SJSA1 (cell line): Measurements from ENCODE around the gene TUBGCP3. TPM values are rescaled to one million over a fixed set of nuclear protein-coding genes. Genes with fewer than 3 reads are reported as not detected.
"Not testable (repeated sequence)": the region's sequence is repeated elsewhere in the genome, so short reads cannot be mapped to it uniquely, and the experiment has no call there.

ENCODE experiments used
- DNase-seq, 2 experiments: peaks; one replicate each; pipeline ENCODE4 v3.0.0-alpha.2; 2015 to 2020; ENCODE audit warnings: low spot score in 2 of 2, low read depth in 1 of 2
- H3K27ac ChIP-seq: fragments of 250-450 bp; sonication (Bioruptor Pico); 2 replicates; pipeline ENCODE4 v1.5.1; 2020; ENCODE audit warnings: mild to moderate bottlenecking, moderate library complexity
- H3K27me3 ChIP-seq: fragments of 250-450 bp; sonication (Bioruptor Pico); replicated peaks from 2 replicates; pipeline ENCODE4 v1.5.1; 2020; ENCODE audit warnings: mild to moderate bottlenecking, moderate library complexity
- H3K36me3 ChIP-seq: fragments of 250-450 bp; sonication (Bioruptor Pico); 2 replicates; pipeline ENCODE4 v1.5.1; 2020; ENCODE audit warnings: mild to moderate bottlenecking
- H3K4me1 ChIP-seq: fragments of 250-450 bp; sonication (Bioruptor Pico); replicated peaks from 2 replicates; pipeline ENCODE4 v1.6.1; 2021; ENCODE audit warnings: mild to moderate bottlenecking
- H3K4me3 ChIP-seq: fragments of 250-450 bp; sonication (Bioruptor Pico); 2 replicates; pipeline ENCODE4 v1.5.1; 2020; ENCODE audit warnings: mild to moderate bottlenecking
- H3K9me3 ChIP-seq: fragments of 250-450 bp; sonication (Bioruptor Pico); replicated peaks from 2 replicates; pipeline ENCODE4 v1.5.1; 2020; ENCODE audit warnings: mild to moderate bottlenecking
- total RNA-seq: library from RNA; depleted of rRNA; stranded (reverse); fragments of >200 nt; shearing (Covaris generic); gene quantifications from 2 replicates; pipeline ENCODE4 v1.2.3, GENCODE V29; 2014

TUBGCP3 gene
- total RNA-seq, 1 experiment from 2014 or later = 37.3 TPM

DNA sequence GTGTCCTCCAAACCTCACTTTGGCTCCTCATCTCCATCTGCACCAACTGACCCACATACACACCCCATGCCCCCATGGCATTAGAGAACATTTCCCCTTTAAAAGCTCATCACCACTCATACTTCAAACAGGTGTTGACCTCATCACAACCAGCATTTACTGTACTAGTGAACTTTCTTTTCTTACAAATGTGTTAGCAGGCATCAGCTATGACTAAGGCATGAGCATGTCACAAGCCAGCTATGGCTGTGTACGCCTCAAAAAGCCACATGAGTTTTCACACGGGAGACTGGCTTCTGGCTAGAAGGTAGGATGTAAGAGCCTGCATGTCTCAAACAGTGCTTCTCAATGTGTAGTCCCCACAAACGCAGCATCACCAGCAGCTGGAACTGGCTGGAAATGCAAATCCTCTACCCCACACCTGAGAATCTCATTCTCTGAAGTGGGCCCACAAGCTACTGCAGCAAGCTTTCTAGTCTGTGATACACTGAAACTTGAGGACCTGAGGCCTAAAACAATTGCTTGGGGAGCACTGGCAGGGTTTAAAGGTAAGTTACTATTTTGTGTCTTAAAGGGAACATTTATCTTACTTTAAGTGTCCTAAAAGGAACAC lies 66.8 kb downstream of the TUBGCP3 start:
- H3K27ac ChIP-seq = no peak overlapping the region
- peaks cover 10% of the 10 kb centered on the region for H3K4me1 ChIP-seq
- no peaks in the 10 kb centered on the region for H3K27me3 ChIP-seq
- no peak overlapping the region for H3K4me3 ChIP-seq
- H3K36me3 ChIP-seq = peaks cover 81% of the 10 kb centered on the region
- H3K9me3 ChIP-seq = no peaks in the 10 kb centered on the region
- DNase-seq = no peak

DNA sequence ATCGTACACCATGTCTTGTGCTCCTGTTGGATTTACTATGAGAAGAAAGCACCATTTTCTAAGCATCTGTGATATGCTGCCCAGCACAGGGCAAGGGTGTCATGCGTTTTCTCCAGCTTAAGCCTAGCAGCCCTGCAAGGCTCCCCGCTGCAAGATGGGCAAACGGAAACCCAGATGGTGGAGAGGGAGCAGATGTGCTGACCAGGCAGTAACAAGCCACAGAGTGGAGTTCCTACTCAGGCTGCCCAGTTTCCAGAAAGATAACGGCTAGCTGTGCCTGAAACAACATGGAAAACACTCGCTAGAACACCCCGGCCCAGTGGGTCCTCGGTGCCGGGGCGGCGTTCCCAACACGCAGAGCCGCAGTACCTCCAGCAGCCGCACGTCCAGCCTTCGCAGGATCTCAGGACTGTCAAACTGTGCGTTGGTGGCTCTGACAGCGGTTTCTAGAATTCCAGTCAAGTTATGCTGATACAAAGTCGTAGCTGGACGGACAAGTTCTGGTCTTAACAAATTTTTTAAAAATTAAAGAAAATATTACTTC lies 68.4 kb downstream of the TUBGCP3 start:
- no peak overlapping the region for H3K4me3 ChIP-seq
- no peaks in the 10 kb centered on the region for H3K9me3 ChIP-seq
- DNase-seq = no peak
- H3K36me3 ChIP-seq = peaks cover 73% of the 10 kb centered on the region
- H3K27ac ChIP-seq = no peak overlapping the region
- H3K27me3 ChIP-seq = no peaks in the 10 kb centered on the region
- H3K4me1 ChIP-seq = peaks cover 10% of the 10 kb centered on the region

DNA sequence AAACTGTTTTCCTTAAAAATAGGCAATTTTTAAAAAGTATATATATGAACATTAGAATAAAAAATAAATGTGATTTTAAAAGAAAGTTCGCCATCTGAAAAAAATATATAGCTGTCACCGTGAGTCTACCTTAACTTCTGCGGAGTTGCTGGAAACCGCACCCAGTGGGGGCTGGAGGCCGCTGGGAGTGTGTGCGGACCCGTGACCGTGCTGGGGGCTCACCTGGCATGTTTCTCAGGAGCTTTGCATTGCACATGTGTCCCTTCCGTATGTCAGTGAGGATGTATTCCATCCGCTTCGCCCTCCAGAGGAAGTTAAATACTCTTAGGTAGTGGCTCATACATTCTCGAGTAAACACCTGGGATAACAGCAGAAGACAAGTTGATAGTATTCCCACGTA lies 71.7 kb downstream of the TUBGCP3 start:
- peaks cover 59% of the 10 kb centered on the region for H3K36me3 ChIP-seq
- no peak for DNase-seq
- H3K9me3 ChIP-seq = no peaks in the 10 kb centered on the region
- no peaks in the 10 kb centered on the region for H3K27me3 ChIP-seq
- no peak overlapping the region for H3K27ac ChIP-seq
- H3K4me1 ChIP-seq = no peaks in the 10 kb centered on the region
- H3K4me3 ChIP-seq = no peak overlapping the region

DNA sequence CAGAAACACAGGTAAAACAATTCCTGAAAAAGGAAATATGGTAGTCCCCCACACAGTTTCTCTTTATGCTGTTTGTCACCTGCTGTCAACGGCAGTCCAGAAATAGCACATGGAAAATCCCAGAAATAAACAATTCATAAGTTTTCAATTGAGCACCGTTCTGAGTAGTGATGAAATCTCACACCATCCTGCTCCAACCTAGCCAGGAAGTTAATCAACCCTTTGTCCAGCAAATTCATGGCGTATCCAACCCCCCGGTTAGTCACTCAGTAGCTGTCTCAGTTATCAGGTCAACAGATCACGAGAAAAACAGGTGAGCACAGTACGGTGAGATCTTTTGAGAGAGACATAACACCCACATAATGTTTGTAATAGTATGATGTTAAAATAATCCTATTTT lies 74.2 kb downstream of the TUBGCP3 start:
- H3K4me1 ChIP-seq = no peaks in the 10 kb centered on the region
- H3K4me3 ChIP-seq = no peak overlapping the region
- no peak overlapping the region for H3K27ac ChIP-seq
- peaks cover 61% of the 10 kb centered on the region for H3K36me3 ChIP-seq
- no peaks in the 10 kb centered on the region for H3K27me3 ChIP-seq
- no peak for DNase-seq
- no peaks in the 10 kb centered on the region for H3K9me3 ChIP-seq

DNA sequence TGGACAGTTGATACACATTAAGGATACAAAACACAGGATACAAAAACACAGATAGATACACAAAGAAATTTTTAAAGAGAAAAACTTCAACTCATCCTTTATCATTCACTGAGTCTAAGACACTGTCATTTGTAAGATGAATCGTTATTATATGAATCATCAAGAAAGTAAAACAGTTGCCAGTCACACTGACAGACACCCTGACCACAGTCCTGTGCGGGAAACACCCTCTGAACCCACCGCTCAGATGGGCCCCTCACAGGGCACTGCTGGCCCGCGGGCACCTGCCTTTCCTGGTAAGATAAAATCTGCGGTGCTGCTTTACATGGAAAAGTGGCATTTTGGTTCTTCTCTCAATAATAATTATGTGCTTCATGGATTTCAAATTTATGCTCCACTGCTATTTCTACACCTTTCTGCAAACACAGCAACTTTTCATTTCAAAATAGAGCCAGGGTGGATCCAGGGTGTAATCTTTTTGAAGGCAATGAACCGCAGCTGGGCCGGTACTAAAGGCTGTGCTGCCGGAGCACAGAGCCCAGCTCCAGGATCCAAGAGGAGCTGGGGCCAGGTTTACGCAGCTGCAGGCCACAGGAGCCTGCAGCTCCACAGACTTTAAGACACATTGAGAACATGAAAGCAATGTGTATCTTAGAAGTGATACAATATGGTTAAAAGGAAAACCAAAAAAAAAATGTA lies 76.8 kb downstream of the TUBGCP3 start:
- H3K27me3 ChIP-seq = no peaks in the 10 kb centered on the region
- no peak for DNase-seq

DNA sequence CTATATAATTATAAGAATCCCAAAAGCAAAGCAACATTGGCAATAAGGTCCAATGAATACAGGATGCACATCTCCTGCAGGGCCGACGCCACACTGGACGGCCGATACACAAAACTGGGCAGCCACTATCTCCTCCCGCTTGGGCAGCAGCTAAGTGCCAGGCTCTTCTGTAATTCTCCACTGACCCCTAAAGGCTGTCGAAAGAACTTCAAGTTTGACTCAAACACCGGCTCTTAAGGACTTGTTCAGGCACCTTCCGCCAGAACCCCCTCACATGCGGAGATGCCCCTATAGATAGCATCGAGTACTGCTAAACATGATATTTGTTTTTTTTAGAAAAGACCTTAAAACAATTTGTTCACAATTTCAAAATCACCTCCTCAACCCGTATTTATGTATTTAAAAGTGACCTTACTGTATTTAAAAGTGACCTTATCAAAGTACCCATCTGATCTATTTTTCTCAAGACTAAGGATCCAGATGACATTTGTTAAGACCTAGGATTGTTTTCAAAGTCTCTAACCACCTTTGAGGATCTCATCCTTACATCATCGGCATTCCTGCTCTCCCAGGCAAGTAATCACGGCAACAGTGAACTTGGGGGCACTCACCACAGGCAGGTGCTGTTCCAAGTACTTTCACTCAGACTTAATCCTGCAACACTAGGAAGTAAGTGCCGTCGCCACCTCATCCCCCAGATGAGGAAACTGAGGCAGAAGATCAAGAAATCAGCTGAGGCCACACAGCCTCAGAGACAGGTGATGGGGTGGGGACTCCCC lies 77.8 kb downstream of the TUBGCP3 start:
- peak; percentile 37 to 59 for DNase-seq
- no peaks in the 10 kb centered on the region for H3K4me1 ChIP-seq
- H3K27ac ChIP-seq = no peak overlapping the region
- H3K9me3 ChIP-seq = no peaks in the 10 kb centered on the region
- H3K27me3 ChIP-seq = no peaks in the 10 kb centered on the region
- H3K36me3 ChIP-seq = peaks cover 64% of the 10 kb centered on the region
- H3K4me3 ChIP-seq = no peak overlapping the region

More for the DNA sequence above, 76.8 kb downstream of the TUBGCP3 start:
- Histone ChIP-seq H3K4me3 (no peak overlapping the region), H3K4me1 (no peaks in the 10 kb centered on the region), H3K36me3 (peaks cover 59% of the 10 kb centered on the region), H3K9me3 (no peaks in the 10 kb centered on the region), H3K27ac (no peak overlapping the region)

DNA sequence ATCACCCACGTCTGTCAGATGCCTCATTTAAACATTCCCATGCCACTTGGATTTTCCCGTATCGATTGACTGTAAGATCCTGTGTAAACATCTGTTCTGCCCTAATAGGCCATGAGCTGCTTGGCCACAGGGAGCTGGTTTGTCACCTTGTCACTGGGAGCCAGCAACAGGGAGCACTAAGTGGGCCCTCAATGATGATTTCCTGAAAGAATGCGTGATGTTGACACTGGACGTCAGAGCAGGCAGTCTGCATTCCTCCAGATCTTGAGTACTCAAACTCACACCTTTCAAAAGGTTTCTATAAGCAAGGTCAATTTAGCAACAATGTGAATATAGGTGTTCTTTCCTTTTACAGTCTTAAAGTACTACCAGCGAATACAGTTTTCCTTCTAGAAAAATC lies 78.8 kb downstream of the TUBGCP3 start:
- H3K4me3 ChIP-seq = no peak overlapping the region
- DNase-seq = no peak
- H3K4me1 ChIP-seq = no peaks in the 10 kb centered on the region
- peaks cover 69% of the 10 kb centered on the region for H3K36me3 ChIP-seq
- H3K27me3 ChIP-seq = no peaks in the 10 kb centered on the region
- H3K27ac ChIP-seq = no peak overlapping the region
- no peaks in the 10 kb centered on the region for H3K9me3 ChIP-seq

DNA sequence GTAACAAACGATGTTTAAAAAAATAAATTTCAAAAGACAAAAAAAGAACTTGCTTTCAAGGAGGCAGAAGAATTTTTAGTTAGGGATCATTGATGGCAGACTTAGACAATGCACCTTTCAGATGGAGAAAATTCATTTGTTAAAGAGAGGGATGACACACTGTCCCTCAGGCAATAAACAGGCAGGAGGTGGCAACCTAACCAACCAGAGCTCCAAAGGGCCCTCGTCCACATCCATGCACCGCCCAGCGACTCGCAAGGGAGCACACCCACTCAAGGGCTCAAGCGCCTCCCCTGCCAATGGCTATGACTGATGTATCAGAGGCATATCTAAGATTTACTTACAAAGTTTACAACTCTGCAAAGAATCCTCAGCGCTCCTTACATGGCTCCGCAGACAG lies 81.9 kb downstream of the TUBGCP3 start:
- peak in 1 of 2 experiments; percentile 46 for DNase-seq
- H3K9me3 ChIP-seq = no peaks in the 10 kb centered on the region
- H3K27me3 ChIP-seq = no peaks in the 10 kb centered on the region
- peaks cover 82% of the 10 kb centered on the region for H3K36me3 ChIP-seq
- H3K4me1 ChIP-seq = no peaks in the 10 kb centered on the region
- H3K4me3 ChIP-seq = no peak overlapping the region
- H3K27ac ChIP-seq = no peak overlapping the region

DNA sequence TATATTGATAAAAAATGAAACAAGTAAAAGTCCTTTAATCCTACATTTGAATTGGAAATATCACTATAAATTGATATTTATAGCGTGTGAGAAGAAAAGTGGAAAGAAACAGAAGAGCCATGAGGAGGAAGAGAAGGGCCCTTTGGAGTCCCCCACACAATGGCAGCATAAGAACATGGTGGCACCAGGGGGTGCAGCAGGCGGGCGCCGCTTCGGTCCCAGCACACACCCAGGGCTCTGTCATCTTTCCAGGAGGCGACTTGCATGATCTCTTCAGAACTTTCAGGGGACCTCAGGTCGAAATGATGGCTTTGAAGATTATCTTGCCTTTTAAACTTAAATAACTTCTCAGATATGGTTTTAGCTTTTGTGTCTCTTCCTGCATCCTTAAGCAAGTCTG lies 91.8 kb downstream of the TUBGCP3 start:
- H3K4me1 ChIP-seq = no peaks in the 10 kb centered on the region
- H3K4me3 ChIP-seq = no peak overlapping the region
- no peak for DNase-seq
- H3K36me3 ChIP-seq = peaks cover 60% of the 10 kb centered on the region
- H3K9me3 ChIP-seq = no peaks in the 10 kb centered on the region
- no peaks in the 10 kb centered on the region for H3K27me3 ChIP-seq
- H3K27ac ChIP-seq = no peak overlapping the region

DNA sequence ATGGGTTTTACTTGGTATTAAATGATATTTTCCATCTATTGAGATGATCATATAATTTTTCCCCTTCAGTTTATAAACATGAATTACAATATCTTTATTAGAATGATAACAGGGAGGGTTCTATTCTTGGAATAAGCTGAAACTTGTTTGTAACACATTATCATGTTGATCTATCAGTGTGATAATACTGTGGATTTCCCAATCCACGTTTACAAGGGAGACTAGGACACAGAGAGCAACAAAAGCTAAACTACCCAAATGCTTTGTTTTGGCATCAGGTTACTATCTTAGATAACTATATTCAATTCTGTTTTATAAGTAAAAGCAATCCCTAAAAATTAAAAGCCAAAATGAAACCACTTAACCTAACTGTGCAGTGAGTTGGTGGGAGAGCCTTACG lies 92.5 kb downstream of the TUBGCP3 start:
- Histone ChIP-seq H3K27me3 (no peaks in the 10 kb centered on the region), H3K36me3 (peaks cover 53% of the 10 kb centered on the region), H3K9me3 (no peaks in the 10 kb centered on the region), H3K27ac (no peak overlapping the region), H3K4me3 (no peak overlapping the region), H3K4me1 (no peaks in the 10 kb centered on the region)
- DNase-seq = no peak

DNA sequence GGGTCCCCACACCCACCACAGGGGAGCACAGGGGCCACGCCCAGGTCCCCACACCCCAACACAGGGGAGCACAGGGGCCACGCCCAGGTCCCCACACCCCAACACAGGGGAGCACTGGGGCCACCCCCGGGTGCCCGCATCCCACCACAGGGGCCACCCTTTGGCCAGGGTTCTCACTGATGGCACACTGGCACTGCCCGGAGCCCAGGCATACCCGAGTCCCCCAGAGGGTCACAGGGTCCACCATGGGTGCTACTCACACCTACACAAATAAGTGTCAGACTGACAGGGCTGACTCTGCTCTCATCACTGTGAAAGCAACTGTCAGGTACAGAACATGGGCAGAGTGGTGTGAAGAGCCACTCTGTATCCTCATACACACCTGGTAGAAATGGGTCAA lies 98.8 kb downstream of the TUBGCP3 start:
- H3K4me3 ChIP-seq = no peak overlapping the region
- no peak for DNase-seq
- peaks cover 35% of the 10 kb centered on the region for H3K36me3 ChIP-seq
- H3K27me3 ChIP-seq = no peaks in the 10 kb centered on the region
- H3K9me3 ChIP-seq = no peaks in the 10 kb centered on the region
- H3K4me1 ChIP-seq = no peaks in the 10 kb centered on the region
- H3K27ac ChIP-seq = no peak overlapping the region

DNA sequence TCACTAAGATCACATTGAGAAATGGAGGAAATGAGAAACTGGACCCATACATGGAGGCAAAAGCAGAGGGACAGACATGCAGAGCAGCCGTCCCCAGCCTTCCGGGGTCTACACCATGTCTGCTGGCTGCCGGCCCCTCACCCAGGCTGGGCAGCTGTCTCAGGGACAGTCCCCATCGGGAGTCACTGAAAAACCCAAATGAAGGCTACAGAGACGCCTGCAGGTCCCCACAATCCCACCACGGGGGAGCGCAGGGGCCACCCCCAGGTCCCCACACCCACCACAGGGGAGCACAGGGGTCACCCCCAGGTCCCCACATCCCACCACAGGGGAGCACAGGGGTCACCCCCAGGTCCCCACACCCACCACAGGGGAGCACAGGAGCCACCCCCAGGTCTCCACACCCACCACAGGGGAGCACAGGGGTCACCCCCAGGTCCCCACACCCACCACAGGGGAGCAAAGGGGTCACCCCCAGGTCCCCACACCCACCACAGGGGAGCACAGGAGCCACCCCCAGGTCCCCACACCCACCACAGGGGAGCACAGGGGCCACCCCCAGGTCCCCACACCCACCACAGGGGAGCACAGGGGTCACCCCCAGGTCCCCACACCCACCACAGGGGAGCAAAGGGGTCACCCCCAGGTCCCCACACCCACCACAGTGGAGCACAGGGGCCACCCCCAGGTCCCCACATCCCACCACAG lies 99.5 kb downstream of the TUBGCP3 start:
- not testable (repeated sequence) for H3K27me3 ChIP-seq, H3K4me1 ChIP-seq, DNase-seq, H3K9me3 ChIP-seq, H3K4me3 ChIP-seq, H3K27ac ChIP-seq
- H3K36me3 ChIP-seq = peaks cover 35% of the 10 kb centered on the region

DNA sequence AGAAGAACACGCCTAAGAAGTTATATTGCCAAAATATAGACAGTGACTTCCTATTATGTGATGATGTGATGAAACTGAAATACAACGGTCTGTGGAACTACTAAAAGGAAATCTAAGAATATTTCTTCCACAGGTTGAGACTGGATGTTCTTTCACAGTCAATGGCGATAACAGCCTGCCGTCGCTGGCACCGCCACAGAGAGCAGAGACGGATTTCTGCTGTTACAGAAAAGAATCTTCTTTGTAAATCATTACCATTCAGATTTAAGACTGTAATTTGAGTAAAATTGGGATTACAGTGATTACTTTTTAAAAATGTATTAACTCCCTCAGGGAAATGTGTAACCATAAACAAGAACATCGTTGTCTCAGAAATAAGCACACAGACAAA lies 100.8 kb downstream of the TUBGCP3 start:
- Histone ChIP-seq H3K27ac (no peak overlapping the region), H3K4me3 (no peak overlapping the region)

More for the DNA sequence above, 100.8 kb downstream of the TUBGCP3 start:
- H3K4me1 ChIP-seq = peaks cover 3% of the 10 kb centered on the region
- no peak for DNase-seq
- no peaks in the 10 kb centered on the region for H3K27me3 ChIP-seq
- H3K9me3 ChIP-seq = no peaks in the 10 kb centered on the region
- peaks cover 35% of the 10 kb centered on the region for H3K36me3 ChIP-seq
